Panc1 (cell line): Measurements from ENCODE around the gene SLC38A10.

Experiments used
- SIN3A ChIP-seq: IDR thresholded peaks from 2 replicates; pipeline ENCODE4 v1.6.1; 2012; ENCODE audit warnings: low read depth, mild to moderate bottlenecking, low read length, moderate library complexity, borderline replicate concordance; ENCODE audit not compliant: insufficient read depth
- TF ChIP-seq, protein P1 (sequence below): fragments of 450-650 bp; IDR thresholded peaks from 2 replicates; pipeline ENCODE4 v1.5.1; 2017; ENCODE audit warnings: mild to moderate bottlenecking

DNA sequence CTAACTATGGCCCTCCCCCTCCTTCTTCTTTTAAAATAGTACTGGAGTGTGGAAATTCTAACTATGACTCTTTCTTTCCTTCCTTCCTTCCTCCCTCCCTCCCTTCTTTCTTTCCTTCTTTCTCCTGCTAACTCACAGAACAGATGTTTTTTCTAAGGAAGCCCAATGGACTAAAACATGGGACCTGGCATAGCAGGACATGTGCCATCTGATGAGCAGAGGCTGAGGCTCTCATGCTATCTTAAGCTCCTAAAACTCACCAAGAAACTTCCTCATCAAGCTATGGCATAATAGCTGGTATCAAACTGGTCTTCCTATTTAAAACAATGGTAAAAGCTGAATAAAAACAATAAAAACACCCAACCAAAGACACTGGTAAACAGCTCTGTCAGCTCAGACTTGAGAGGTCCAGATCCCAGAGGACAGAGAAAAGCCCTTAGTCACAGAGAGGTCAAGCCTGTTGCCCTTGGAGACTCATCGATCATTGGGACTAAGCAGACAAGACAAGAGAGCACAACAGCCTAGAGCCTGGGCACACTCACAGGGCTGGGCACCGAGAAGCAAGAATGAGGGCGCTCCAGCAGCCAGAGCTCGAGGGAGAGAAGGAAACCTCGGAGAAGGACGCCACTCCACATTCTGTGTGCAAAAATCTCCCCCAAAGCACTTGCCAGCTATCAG is 27.6 kb downstream of the SLC38A10 start:
- TF ChIP-seq, protein P1, sequence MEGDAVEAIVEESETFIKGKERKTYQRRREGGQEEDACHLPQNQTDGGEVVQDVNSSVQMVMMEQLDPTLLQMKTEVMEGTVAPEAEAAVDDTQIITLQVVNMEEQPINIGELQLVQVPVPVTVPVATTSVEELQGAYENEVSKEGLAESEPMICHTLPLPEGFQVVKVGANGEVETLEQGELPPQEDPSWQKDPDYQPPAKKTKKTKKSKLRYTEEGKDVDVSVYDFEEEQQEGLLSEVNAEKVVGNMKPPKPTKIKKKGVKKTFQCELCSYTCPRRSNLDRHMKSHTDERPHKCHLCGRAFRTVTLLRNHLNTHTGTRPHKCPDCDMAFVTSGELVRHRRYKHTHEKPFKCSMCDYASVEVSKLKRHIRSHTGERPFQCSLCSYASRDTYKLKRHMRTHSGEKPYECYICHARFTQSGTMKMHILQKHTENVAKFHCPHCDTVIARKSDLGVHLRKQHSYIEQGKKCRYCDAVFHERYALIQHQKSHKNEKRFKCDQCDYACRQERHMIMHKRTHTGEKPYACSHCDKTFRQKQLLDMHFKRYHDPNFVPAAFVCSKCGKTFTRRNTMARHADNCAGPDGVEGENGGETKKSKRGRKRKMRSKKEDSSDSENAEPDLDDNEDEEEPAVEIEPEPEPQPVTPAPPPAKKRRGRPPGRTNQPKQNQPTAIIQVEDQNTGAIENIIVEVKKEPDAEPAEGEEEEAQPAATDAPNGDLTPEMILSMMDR: no peak
- no peak for TF ChIP-seq SIN3A
